Glomerular visceral epithelial cell (primary cell): ENCODE data around the gene EHD4.

Source experiments
- DNase-seq: peaks from one replicate; pipeline ENCODE4 v3.0.0-alpha.2; 2016; ENCODE audit errors: extremely low spot score

EHD4 gene

DNA sequence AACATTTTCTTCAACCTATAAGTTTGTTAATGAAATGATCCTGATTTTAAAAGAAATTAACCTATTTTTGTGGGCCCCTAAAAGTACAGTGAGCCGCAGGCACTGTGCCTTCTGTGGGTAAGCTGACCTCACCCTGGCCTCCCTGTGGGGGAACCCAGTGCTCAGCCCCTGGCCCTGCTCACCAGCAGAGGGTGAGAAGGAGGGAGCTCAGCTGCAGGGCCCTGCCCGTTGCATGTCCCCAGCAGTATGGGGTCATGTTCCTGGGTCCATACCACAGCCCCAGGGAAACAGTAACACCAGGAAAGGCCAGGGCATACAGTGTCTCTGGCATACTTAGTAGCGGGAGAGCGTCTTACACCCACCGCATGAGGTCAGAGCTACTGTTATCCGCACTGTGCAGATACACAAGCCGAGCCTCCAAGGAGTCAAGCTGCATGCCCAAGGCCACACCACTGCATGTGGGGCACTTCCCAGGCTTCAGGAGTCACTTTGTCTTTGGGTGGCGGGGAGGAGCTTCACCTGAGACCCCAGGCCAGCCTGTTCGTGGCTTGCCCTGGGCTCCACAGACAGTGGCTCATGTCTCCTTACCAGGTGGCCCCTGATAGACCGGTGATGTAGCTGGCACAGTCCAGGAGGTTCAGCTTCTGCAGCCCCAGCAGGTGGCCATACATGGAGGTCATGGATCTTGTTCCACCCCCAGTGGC, 22.6 kb upstream of the EHD4 start:
- no peak for DNase-seq

DNA sequence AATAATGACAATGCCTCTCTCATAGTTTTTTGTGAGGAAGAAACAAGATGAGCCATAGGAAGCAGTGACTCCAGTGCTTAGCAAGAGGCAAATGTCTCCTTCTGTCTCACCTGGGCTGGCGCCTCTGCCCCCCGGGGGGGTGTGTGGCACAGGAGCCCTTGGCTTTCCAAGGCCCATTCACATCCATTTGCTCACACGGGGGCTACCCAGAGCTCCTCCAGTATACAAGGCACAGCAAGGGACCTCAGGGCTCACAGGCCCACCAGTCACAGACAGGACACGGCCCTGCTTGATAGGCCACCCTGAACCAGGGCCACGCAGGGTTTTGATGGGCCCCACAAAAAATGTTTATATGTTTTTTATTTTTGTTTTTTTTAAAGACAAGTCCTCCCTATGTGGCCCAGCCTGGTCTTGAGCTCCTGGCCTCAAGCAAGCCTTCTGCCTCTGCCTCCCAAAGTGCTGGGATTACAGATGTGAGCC, 21.9 kb upstream of the EHD4 start:
- no peak for DNase-seq

DNA sequence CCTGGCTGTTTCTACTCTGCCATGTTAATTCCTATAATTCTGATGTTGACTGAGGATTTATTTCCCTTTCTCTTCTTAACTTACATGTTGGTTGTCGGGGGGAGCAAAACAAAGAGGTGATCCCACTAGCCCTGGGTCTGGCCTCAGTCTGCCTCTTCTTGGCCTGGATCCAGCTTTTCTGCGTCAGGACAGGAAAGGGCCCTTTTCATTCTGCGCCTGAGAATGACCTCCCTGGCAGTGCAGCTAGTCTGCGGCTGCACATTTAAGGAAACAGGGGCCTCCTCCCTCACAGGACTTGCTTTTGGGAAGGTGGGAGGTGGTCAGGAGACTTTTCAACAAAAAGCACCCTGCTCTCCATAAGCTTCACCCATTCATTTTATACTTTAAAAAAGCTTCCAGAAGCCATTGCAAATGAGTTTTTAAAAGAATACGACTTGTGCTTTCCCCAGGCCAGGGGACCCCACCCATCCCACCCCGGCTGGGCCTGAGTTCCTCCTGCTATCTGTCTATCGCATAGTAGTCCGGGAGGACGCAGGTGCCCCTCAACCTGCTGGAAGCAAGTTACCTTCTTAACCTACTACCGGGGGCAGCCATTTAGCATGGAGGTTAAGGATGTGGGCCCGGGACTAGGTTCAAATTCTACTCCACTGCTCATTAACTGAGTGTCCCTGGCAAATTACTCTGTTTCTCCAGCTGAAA, 21.3 kb upstream of the EHD4 start:
- DNase-seq, result no peak

DNA sequence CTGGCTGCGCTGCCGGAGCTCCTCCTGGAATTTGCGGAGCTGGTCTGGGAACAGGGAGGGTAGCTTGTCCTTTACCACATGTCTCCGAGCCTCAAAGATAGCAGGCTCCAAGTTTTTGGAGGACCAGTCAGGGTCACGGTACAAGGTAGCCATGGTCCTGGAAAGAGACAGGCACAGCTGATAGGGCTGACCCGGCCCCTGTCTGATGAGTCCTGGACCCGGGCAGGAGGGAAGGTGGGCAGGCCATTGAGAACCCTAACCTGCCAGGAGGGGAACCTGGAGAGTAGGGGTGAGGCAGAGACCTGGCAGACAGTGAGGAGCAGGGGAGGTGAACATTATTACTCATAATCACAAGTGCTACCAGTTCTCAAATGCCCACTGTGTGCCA, 20.4 kb upstream of the EHD4 start:
- DNase-seq, result no peak

DNA sequence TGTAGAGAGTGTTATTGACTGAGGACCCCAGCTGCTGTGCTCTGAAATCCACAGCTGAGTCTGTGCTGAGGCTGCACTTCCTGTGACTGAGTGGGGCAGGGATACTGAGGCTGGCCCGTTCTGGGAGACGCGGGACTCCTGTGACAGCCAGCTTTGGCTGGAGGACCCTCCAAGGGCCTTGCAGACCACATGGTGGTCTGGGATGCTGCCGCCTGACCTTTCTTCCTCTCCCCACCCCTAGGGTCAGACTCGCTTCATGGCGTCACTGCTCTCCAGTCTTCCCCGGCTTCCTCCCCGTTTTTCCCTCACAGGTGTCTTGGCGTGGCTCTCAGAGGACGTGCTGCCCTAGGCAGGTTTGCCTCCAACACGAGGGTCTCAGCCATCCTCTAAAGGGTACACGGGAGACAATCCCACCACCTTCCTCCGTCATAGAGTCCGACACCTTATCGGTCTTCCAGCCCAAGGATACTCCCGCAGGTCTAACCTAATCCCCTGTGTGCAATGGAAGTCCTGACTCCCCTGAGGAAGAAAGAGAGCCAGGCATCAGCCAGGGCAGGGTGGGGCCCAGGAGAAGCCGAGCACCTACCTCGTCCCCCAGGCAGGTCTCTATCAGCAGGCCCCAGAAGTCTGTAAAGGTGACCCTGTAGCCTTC, 19.9 kb upstream of the EHD4 start:
- DNase-seq, result no peak

DNA sequence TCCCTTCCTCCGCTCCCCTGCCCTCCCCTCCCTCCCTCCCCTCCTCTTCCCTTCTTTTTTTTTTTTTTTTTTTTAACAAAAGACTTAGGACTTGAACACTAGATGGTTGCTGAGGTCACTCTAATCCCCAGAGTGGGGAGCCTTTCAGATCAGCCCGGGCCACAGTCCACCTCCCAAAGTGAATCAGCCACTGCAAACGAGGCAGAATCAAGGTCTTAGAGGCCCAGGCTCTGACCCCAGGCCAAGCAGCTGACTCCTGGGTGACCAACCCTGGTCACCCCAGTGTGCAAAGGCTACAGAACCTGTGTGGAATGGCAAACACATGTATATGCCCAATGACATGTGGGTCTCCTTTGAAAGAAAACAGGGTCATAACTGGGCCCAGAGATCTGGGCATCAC, 18.3 kb upstream of the EHD4 start:
- DNase-seq, result no peak

DNA sequence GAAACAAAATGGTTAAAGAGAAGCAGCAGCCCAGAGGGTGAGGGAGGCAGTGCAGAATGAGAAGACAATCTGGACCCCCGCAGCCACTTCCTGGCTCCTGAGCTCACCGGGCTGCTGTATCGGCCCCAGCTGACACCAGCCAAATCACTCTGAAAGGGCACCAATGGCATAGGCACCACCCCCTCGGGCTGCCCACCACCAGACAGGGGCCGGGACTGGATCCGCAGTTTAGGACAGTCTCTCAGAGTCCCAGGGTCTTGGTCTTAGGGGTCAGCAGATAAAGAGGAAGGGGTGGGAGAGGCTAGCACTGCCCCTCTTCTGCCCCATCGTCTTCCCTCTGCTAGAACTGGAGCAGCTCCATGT, 17.9 kb upstream of the EHD4 start:
- DNase-seq, result no peak

DNA sequence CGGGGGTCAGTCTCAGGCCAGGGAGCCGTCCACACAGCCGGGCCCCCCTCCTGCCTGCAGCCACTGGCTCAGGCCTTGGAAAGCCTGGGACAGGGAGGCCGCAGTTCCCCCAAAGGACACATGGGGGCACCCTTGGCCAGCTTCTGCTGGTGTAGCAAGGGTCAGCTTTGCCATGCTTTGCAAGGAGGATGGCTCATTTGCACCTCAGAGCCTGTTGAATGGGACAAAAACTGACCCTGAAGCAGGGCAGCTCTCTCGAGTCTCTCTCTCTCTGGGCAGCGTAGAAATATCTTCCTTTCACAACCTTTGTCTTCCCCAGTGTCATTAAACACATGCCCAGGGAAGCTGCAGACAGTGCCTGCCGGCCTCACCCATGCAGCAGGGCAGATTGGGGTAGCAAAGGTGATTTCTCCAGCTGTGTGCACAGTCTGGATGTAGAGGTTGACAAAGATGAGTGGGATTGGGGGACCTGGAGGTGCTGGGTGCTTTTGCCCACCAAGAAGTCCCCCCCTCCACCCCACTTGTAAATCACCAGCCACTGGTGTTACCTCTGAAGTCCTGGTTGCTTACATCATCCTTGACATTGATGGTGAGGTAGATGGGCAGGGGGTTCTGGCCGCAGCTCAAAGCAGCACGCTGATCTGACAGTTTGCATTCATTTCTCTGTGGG, 17.4 kb upstream of the EHD4 start:
- DNase-seq, result peak; percentile 80

DNA sequence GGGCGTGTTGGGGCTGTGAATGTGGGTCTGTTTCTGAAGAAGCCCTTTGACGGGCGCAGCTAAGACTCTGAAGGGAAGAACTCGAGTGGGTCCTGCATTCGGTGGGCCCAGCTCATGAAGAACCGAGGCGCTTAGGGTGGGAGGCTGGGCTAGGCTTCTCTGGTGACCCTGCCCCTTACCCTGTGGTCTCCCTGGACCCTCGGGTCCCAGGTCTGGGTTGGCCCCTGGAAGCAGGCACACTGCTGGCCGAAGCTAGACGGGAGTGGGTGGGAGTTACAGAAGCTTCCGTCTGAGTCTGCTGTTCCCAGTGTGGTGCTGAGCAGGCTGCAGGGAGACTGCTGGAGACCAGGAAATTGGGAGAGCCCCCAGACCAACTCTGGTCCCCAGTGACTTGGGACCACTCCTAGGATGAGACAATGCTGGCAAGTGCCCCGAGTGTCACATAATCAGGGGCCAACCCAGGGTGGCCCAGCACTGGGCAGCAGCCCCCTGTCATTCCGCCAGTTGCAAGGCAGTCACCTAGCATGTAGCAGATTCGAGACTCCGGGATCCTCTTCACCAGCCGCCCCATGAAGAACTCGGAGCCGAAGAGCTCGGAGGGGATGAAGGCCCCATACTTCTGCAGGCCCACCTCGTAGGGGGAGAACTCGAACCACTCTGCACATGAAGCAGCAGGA, 16.7 kb upstream of the EHD4 start:
- no peak for DNase-seq

DNA sequence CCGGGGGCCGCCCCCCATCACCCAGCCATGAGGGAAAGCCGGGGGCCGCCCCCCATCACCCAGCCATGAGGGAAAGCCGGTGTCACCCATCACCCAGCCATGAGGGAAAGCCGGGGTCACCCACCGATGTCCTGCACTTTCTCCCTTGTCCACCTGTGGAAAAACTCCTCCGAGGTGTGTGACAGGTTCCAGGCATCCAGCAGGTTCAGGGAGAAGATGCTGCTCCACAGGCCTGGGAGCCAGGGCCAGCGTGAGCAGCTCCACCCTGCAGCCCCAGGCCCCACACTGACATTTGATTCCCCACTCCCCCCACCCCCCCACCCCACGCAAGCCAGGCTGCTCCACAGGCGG, 15.5 kb upstream of the EHD4 start:
- DNase-seq, result no peak

DNA sequence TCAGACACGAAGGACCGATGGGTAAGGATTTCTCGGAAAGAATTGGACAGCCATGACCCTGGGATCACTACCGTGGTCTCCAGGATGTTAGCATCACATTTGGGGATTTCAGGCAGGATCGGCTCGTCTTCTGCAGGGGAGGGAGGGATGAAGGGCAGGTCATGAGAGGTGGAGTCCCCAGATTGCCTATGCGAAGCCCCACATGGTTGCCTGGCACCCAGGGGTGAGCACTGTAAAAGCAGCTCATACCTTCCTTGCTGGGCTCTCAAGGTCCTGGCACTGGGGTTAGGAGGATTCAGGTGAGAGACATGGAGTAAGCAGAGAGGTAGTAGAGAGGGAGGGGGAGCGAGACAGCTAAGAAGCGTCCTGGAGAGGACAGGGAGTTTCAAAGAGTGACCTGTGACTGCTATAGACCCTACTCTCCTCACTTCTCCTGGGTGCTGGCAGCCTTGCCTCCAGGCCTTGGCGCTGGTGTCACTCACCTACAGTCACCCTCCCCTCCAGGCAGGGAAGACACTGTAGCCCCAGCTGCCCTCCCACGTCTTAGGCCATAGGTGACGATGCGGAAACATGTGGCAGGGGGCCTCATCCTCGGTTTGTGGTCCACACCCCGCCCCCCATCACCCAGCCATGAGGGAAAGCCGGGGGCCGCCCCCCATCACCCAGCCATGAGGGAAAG, 15.0 kb upstream of the EHD4 start:
- DNase-seq, result no peak

DNA sequence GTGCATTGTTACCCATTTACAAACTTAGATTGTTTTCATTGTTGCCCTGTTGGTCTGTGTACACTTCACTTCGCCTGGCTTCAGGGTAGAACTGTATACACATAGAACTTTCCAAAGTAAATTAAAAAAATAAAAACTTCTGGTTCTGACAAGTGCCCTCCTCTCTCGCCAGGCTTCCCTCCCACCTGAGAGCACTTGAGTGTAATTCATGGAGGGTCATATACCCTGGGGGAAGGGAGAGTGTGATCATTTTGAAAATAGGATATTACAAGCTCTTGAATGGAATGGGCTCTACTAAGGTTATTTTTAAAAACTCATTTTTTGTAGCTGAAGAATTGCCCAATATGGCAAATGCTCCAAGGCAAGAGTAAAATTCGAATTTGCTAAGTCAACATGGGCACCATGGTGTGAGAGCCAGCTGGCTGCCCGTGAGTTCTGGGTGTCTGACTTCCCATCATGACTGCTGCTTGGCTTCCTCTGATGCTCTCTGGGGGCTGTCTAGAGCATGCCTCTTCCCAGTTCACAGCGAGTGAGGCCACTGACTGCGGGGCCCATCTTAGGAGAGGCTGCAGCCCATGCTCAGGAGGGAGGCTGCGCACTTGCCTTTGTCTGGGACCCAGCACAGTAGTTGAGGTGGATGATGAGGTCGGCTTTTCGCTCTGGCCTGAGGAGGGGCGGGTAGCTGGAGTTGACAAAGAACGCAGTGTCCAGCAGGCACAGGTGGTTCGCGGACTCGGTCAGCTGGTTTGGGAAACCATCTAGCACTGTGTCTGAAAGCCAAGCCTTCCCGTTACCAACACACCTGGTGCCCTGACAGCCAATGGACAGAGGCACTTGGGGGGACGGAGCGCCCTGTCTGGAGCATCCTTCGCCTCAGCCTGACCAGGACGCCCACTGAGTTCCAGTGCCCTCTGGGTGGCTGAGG, 13.1 kb upstream of the EHD4 start:
- no peak for DNase-seq

DNA sequence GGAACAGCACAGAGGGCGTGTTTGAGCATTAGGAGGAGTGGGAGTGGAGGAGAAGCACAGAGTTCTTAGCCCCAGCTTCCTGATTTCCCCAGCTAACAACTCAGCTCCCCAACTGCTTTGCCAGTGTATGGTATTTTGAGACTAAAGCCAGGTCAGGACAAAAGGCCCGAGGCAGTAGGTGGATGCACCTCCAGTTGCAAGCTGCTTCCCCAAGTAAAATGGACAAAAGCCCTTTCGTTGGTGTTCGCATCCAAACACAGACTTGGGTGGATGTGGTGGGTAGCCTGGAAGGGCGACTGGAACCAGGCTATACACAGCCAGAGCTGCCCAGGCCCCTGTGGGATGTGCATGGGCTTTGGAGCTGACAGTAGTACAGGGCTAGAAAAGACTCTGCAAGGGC, 12.3 kb upstream of the EHD4 start:
- DNase-seq, result no peak

DNA sequence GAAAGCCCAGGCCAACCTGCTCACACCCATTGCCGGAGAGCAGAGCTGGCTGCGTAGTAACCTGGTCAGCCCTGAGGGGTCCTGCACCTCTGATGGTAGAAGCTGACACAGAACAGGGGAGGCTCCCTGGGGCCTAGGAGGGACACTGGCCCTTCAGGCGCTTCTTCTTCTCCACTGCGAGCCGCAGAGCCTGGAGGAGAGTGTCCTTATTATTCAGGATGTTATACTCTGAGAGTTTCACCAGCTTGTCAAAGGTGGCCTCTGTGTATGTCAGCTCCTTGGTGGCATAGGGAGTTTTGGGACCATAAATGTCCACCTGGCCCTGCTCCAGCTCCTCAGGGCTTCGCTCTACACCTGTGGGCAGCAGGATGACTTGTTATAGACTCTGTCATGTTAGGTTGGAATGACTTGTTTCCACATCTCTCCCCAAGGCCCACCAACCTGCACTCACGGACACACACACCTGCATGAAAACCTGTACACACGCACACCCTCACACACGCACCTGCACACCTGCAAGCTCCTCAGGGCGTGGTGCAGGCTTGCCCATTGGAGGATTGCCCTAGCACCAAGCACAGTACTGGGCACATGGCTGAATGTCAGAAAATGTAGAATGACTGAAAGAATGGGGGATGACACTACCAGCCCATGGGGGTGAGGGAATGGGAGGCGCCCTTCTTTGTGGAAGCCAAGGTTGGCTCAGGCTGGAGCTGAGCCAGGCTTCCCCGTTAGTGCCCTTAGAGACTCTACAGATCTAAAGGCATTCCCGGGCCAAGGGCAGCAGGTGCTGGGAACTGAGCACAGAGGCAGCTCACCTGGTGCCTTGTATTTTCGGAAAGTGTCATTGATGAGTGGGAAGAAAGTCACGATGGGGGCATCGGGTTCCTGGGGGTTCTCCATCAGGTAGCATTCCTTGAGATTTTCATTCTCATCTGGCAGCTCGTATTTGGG, 11.5 kb upstream of the EHD4 start:
- DNase-seq, result no peak

DNA sequence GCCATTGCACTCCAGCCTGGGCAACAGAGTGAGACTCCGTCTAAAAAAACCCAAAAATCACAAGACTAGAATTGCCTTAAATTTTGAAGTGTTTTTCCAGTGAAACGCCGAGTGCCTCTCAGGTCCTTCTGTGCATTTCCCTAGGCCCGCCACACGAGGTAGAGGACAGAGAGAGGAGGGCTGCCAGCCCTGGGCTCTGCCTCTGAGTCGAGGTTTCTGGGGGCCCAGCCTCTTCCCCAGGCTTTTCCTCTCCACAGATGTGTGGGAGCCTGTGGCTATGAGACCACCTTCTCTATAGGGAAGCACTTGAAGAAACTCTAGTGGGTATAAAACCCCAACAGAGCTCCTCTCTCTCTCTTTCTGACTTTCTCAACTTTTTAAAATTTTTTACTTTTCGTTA, 10.9 kb upstream of the EHD4 start:
- DNase-seq, result no peak

DNA sequence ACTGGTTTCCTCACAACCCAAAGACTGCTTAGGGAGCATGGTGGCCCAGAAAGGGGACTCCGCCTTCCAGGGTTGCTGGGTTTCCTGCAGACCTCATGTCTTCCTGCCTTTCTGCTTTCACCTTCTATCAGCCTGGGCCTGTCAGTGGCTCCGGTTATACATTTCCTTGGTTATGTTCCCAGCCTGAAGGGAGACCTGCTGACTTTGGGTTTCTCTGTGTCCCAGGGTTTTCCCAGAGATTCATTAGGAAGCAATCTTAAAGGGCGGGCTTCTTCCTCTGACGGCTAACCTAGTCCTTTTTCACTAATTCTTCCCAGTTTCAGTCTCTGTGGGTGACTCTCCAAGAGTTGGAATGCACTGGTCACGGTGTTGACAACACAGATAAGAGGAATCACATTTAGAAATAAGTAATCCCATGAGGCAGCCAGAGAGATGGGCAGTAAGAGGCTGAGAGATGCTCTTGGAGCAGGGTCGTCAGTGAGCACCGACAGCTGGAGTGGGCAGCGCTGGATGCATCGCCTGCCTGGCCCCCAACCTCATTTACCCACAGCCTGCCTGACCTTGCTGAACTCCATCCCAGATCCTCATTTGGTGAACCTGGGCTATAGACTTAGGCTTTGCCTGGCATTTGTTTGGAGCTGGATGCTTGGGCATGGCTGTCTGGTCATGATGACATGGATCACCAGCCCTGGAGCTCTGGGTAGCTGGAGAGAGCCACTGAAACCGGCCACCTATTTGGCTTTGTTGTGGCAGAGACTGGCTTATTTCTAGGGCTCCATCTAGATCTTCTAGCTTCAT, 10.0 kb upstream of the EHD4 start:
- DNase-seq, result no peak

DNA sequence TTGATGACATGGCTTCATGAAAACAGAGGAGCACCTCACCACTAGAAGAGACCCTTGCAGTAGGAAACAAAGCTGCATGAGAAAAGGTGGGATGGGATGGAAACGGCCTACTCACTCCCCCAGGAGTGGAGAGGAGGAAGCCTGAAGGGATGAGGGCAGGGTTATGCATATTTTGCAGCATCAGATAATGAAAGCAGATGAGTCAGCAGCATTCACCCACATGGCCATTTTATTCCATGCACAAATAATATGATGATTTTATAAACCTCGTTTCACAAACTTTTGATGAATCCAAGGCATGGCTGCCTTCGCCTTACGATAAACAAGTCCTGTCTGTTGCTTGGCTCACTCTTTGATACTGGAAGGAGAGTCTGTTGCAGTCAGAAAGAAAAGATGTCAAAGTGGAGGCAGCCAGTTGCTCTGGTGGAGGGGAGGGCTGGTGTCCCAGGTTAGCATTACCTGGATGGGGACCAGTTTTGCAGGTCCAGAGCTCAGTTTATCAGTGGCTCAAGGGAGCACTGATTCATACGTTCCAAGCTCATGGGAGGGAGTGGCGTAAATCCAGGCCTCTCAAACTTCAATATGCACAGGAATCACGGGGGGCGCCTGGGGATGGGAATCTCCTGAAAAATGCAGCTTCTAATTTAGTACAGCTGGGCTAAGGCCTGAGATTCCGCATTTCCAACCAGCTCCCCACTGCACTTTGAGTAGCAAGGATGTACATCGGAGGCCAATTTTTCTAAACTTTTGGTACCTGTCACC, 9.2 kb upstream of the EHD4 start:
- no peak for DNase-seq
